Measurements from ENCODE around the gene TEN1.

Gene TEN1

GRCh38 chr17:75987041-75987440 lies 8.0 kb downstream of the TEN1 start:
- DNase-seq (ENCODE audit: low spot score), result no peak
- H3K4me3 Mint-ChIP-seq, result no peak overlapping the region
- H3K4me1 Mint-ChIP-seq (ENCODE audit: low read depth), result no peaks in the 10 kb centered on the region
- H3K27ac Mint-ChIP-seq, result no peak overlapping the region
- peaks cover 4% of the 10 kb centered on the region for H3K36me3 Mint-ChIP-seq (ENCODE audit: low read depth)
- no peaks in the 10 kb centered on the region for H3K9me3 Mint-ChIP-seq
- no peaks in the 10 kb centered on the region for H3K27me3 Mint-ChIP-seq (ENCODE audit: low read depth)

- H3K4me3 Mint-ChIP-seq, result no peak overlapping the region
- no peaks in the 10 kb centered on the region for H3K9me3 Mint-ChIP-seq
- H3K36me3 Mint-ChIP-seq (ENCODE audit: low read depth), result peaks cover 5% of the 10 kb centered on the region
- H3K4me1 Mint-ChIP-seq (ENCODE audit: low read depth), result peaks cover under 1% of the 10 kb centered on the region
- DNase-seq (ENCODE audit: low spot score), result no peak
- H3K27ac Mint-ChIP-seq, result no peak overlapping the region
- H3K27me3 Mint-ChIP-seq (ENCODE audit: low read depth), result no peaks in the 10 kb centered on the region
These were observed 12.4 kb downstream of the TEN1 start for GRCh38 chr17:75991396-75991795.

DNA sequence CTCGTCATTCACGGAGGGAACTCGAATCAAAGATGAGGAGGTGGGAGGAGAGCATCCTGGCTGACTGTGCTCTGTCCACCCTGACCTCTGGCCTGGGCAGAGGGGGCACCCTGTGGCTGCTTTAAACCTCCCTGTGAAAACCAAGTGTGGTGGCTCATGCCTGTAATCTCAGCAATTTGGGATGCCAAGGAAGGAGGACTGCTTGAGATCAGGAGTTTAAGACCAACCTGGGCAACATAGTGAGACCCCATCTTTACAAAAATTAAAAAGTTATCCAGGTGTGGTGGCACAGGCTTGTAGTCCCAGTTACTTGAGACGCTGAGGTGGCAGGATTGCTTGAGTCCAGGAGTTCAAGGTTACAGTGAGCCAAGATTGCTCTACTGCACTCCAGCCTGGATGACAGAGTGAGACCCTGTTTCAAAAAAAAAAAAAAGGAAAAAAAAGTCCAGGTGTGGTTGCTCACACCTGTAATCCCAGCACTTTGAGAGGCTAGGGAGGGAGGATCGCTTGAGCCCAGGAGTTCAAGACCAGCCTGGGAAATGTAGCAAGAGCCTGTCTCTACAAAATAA lies 15.8 kb downstream of the TEN1 start:
- no peaks in the 10 kb centered on the region for H3K27me3 Mint-ChIP-seq (ENCODE audit: low read depth)
- no peak overlapping the region for H3K4me3 Mint-ChIP-seq
- no peak for DNase-seq (ENCODE audit: low spot score)
- H3K27ac Mint-ChIP-seq, result no peak overlapping the region
- H3K36me3 Mint-ChIP-seq (ENCODE audit: low read depth), result peaks cover 5% of the 10 kb centered on the region
- peaks cover 14% of the 10 kb centered on the region for H3K4me1 Mint-ChIP-seq (ENCODE audit: low read depth)
- no peaks in the 10 kb centered on the region for H3K9me3 Mint-ChIP-seq

- H3K27me3 Mint-ChIP-seq (ENCODE audit: low read depth), result no peaks in the 10 kb centered on the region
- H3K27ac Mint-ChIP-seq, result no peak overlapping the region
- peaks cover 14% of the 10 kb centered on the region for H3K4me1 Mint-ChIP-seq (ENCODE audit: low read depth)
- H3K36me3 Mint-ChIP-seq (ENCODE audit: low read depth), result peaks cover 5% of the 10 kb centered on the region
- H3K9me3 Mint-ChIP-seq, result no peaks in the 10 kb centered on the region
- H3K4me3 Mint-ChIP-seq, result no peak overlapping the region
- no peak for DNase-seq (ENCODE audit: low spot score)
These were observed 16.4 kb downstream of the TEN1 start for GRCh38 chr17:75995385-75995925.

DNA sequence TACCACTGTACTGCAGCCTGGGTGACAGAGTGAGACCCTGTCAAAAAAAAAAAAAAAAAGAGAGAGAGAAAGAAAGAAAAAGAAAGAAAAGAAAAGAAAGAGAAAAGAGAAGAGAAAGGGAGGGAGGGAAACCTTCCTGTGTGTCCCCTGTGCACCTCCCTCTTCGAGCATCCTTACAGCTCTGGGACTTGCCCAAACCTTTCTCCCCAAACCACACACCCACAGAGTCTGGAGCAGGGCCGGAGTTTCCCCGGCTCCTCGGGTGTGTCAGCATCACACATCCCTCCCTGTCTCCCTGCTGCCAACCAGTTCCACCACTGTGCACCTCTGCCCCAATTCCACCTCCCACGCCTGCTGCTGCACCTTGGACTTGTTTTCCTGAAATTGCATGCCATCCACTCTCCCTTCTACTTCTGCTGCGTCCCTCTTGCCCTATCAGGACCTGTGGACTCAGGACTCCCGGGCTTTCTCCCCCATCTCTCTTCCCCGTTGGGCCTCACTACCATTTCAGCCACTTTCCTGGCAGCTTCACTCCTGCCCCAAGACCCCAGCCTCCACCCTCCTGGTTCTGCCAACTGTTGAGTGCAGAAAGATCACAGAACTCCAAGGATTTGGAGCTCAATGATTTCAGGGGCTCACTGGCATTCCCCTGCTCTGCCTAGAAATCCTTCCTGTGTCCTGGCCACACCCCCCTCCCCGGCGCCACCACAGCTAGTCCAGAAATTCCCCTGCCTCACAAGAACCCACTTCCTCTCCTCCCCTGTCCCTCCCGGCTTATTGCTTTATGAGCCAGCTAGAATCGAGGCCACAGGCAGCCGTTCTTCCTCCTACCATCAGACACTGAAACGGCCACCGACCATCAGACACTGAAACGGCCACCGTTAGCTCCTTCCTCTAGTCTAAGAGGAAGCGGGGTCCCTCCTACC lies 17.9 kb downstream of the TEN1 start:
- peaks cover 2% of the 10 kb centered on the region for H3K36me3 Mint-ChIP-seq (ENCODE audit: low read depth)
- H3K27ac Mint-ChIP-seq, result peak overlapping the region; percentile 83
- peak; percentile 42 for DNase-seq (ENCODE audit: low spot score)
- peak overlapping the region; percentile 75 for H3K4me3 Mint-ChIP-seq
- peaks cover 14% of the 10 kb centered on the region for H3K4me1 Mint-ChIP-seq (ENCODE audit: low read depth)
- H3K27me3 Mint-ChIP-seq (ENCODE audit: low read depth), result no peaks in the 10 kb centered on the region
- H3K9me3 Mint-ChIP-seq, result no peaks in the 10 kb centered on the region

DNA sequence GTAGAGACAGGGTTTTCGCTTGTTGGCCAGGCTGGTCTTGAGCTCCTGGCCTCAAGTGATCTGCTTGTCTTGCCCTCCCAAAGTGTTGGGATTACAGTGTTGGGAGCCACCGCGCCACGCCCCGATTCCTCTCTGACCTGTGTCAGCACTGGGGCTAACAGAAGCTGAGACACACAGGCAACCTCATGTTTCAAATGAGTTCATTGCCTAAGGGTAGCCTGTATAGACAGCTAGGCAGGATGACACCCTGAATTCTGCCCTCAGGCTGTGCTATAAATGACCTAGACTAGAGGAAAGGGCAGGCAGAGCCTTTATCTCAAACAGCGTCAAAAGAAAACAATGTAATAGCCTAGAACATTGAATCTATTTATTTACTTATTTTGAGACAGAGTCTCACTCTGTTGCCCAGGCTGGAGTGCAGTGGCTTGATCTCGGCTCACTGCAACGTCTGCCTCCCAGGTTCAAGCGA lies 19.3 kb downstream of the TEN1 start:
- Mint-ChIP-seq H3K9me3 (no peaks in the 10 kb centered on the region), H3K27me3 (ENCODE audit: low read depth) (no peaks in the 10 kb centered on the region), H3K4me1 (ENCODE audit: low read depth) (peaks cover 14% of the 10 kb centered on the region), H3K36me3 (ENCODE audit: low read depth) (peaks cover 1% of the 10 kb centered on the region), H3K4me3 (no peak overlapping the region), H3K27ac (no peak overlapping the region)
- DNase-seq (ENCODE audit: low spot score), result no peak

DNA sequence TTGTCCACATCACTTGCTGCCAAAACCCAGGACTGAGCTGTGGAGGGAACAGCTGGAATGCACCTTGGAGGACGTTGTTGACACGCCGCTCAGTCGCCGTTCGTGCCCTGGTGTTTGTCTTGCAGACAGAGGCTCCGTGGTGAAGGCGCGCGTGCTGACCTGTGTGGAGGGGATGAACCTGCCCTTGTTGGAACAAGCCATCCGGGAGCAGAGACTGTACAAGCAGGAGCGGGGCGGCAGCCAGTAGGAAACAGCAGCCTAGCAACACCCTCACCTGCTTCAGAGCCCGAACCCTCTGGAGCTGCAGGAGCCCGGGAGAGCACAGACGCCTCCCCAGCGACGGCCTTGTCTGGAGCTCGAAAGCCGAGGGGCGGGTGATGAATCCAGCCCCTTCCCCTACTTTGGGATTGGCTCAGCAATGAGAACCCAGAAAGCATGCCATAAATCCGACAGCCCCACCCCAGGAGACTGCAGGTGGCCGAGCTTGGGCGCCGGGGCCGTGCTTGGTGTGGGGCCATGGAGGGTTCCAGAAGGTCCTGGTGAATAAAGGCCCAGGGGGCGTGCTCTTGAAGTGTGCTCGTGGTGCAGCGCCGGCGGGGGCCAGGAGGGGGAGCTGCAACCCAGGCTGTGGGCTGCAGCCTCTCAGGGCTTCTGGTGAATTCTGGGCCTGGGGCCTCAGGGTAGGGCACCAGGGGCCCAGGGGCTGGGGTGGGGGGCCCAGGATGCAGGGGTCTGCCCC lies 21.1 kb downstream of the TEN1 start:
- Mint-ChIP-seq H3K36me3 (ENCODE audit: low read depth) (peaks cover 5% of the 10 kb centered on the region), H3K9me3 (no peaks in the 10 kb centered on the region), H3K27ac (no peak overlapping the region), H3K27me3 (ENCODE audit: low read depth) (no peaks in the 10 kb centered on the region), H3K4me3 (no peak overlapping the region), H3K4me1 (ENCODE audit: low read depth) (peaks cover 14% of the 10 kb centered on the region)
- peak; percentile 54 for DNase-seq (ENCODE audit: low spot score)

DNA sequence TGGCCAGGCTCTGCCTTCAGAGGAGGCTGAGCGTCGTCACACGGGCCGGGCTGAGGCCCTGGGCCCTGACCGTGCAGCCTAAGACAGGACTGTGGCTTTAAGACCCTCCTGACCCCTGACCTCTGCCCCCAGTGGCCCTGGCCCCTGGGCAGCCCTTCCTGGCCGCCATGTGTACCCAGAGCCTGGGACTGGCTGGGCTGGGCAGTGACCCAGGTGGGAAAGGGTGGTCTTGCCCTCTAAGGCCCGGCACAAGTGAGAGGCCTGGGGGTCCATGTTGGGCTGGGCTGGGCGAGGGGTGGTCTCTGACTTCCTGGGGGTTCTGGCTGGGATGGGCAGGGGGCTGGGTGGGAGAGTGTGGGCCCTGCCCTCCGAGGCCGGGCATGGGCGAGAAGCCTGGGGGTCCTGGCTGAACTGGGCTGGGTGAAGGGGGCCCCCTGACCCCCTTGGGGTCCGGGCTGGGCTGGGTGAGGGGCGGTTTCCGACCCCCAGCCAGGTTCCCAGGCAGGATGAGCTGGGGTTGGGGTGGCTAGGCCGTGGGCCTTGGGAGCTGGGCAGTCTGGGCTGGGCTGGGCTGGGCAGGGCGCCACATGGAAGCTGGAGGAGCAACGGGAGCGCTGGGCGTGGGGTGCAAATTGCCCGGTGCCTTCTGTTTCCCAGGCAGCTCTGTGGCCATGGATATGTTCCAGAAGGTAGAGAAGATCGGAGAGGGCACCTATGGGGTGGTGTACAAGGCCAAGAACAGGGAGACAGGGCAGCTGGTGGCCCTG lies 21.9 kb downstream of the TEN1 start, which contains the start of gene CDK3:
TSS of gene CDK3 (plus strand) at position 101 of the 767 bp plus-strand sequence. CDS start at position 672, 571 bp downstream.
- Mint-ChIP-seq H3K36me3 (ENCODE audit: low read depth) (peaks cover 11% of the 10 kb centered on the region), H3K4me3 (no peak within 1 kb of the TSS), H3K4me1 (ENCODE audit: low read depth) (peaks cover 22% of the 10 kb centered on the region), H3K27ac (no peak within 1 kb of the TSS), H3K27me3 (ENCODE audit: low read depth) (no peaks in the 10 kb centered on the region), H3K9me3 (no peaks in the 10 kb centered on the region)
- DNase-seq (ENCODE audit: low spot score), result no peak

DNA sequence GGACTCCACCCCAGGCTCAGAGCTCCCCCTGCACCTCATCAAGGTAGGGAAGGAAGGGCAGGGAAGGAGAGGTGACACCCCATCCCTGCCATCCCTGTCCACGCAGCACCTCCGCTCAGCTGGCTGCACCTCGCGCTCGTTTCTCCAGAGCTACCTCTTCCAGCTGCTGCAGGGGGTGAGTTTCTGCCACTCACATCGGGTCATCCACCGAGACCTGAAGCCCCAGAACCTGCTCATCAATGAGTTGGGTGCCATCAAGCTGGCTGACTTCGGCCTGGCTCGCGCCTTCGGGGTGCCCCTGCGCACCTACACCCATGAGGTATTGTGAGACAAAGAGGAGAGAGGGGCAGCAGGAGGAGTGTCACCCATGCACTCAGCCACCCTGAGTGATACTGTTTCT lies 23.1 kb downstream of the TEN1 start:
- no peak overlapping the region for H3K4me3 Mint-ChIP-seq
- no peaks in the 10 kb centered on the region for H3K27me3 Mint-ChIP-seq (ENCODE audit: low read depth)
- no peak overlapping the region for H3K27ac Mint-ChIP-seq

GRCh38 chr17:76003915-76004314 lies 24.9 kb downstream of the TEN1 start:
- no peaks in the 10 kb centered on the region for H3K9me3 Mint-ChIP-seq
- H3K27ac Mint-ChIP-seq, result no peak overlapping the region
- DNase-seq (ENCODE audit: low spot score), result no peak
- H3K4me3 Mint-ChIP-seq, result no peak overlapping the region
- H3K27me3 Mint-ChIP-seq (ENCODE audit: low read depth), result no peaks in the 10 kb centered on the region
- peaks cover 8% of the 10 kb centered on the region for H3K4me1 Mint-ChIP-seq (ENCODE audit: low read depth)
- H3K36me3 Mint-ChIP-seq (ENCODE audit: low read depth), result peaks cover 11% of the 10 kb centered on the region

More for the DNA sequence above, 23.1 kb downstream of the TEN1 start:
- no peaks in the 10 kb centered on the region for H3K9me3 Mint-ChIP-seq
- H3K36me3 Mint-ChIP-seq (ENCODE audit: low read depth), result peaks cover 11% of the 10 kb centered on the region
- no peak for DNase-seq (ENCODE audit: low spot score)
- H3K4me1 Mint-ChIP-seq (ENCODE audit: low read depth), result peaks cover 15% of the 10 kb centered on the region

DNA sequence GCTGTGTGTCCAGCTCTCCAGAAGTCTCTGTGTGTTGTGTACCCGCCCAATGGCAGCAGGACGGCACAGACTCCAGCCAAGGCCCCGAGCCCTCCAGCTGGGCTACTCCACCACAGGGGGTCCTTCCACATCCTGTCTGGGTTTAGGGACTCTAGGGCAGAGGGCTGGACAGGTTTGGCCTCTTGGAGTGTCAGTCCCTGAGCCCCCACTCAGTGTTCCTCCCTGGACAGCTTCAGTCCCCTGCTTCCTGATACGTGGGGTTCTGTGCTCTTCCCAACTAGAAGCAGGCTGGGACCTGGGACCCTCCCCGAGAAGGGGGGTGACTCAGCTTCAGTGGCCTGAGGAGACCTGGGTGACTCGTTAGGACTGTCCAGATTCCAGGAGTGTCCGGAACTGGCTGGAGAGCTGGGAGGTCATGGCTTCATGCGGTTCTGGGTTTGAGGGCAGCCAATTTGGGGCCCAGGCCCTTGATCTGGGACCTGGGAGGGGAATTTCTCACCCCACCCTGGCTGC lies 25.8 kb downstream of the TEN1 start:
- no peak for DNase-seq (ENCODE audit: low spot score)
- Mint-ChIP-seq H3K36me3 (ENCODE audit: low read depth) (peaks cover 11% of the 10 kb centered on the region), H3K27me3 (ENCODE audit: low read depth) (no peaks in the 10 kb centered on the region), H3K4me3 (no peak overlapping the region), H3K9me3 (no peaks in the 10 kb centered on the region), H3K4me1 (ENCODE audit: low read depth) (peaks cover 8% of the 10 kb centered on the region), H3K27ac (no peak overlapping the region)

- Mint-ChIP-seq H3K27ac (peak overlapping the region; percentile 9), H3K27me3 (ENCODE audit: low read depth) (no peaks in the 10 kb centered on the region), H3K36me3 (ENCODE audit: low read depth) (peaks cover 11% of the 10 kb centered on the region), H3K4me1 (ENCODE audit: low read depth) (peaks cover 8% of the 10 kb centered on the region), H3K4me3 (no peak overlapping the region), H3K9me3 (no peaks in the 10 kb centered on the region)
- peak; percentile 68 for DNase-seq (ENCODE audit: low spot score)
These were observed 26.5 kb downstream of the TEN1 start for GRCh38 chr17:76005263-76006149.

All from T-helper 2 cell treated with Interferon-gamma antibody and Interleukin-4, amounts not matched to agents 5 μg/mL and 100 μg/mL, for 36 hours (primary cell).